Measurements from ENCODE around the gene KAT2B.

DNA sequence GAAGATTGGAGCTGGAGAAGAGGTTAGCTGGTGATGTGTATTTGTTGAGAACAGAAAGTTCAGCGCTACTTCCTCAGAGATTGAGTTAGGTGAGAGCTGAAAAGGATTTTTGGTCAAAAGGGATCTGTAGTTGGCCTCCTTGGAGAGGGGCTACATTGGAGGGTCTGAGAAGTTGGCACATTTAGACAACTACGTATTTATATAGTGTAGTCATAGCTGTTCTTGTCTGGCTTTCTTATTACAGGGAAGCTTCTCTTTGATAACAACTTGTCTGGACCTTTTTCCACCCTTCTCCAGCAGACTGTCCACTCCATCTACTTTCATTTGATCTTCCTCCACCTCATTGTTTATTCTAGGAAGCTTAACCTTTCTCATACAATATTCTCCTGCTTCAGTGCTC lies 43.7 kb downstream of the KAT2B start:
- TF ChIP-seq, protein P1, sequence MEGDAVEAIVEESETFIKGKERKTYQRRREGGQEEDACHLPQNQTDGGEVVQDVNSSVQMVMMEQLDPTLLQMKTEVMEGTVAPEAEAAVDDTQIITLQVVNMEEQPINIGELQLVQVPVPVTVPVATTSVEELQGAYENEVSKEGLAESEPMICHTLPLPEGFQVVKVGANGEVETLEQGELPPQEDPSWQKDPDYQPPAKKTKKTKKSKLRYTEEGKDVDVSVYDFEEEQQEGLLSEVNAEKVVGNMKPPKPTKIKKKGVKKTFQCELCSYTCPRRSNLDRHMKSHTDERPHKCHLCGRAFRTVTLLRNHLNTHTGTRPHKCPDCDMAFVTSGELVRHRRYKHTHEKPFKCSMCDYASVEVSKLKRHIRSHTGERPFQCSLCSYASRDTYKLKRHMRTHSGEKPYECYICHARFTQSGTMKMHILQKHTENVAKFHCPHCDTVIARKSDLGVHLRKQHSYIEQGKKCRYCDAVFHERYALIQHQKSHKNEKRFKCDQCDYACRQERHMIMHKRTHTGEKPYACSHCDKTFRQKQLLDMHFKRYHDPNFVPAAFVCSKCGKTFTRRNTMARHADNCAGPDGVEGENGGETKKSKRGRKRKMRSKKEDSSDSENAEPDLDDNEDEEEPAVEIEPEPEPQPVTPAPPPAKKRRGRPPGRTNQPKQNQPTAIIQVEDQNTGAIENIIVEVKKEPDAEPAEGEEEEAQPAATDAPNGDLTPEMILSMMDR (IDR thresholded peaks at IDR 0.05): no peak
- TF ChIP-seq POLR2A (IDR thresholded peaks at IDR 0.05): no peak
